VCaP (cell line): ENCODE results near the gene PLXNA2.

Source experiments
- H3K27ac ChIP-seq: fragments of 450-650 bp; 2 replicates; pipeline ENCODE4 v1.5.1; 2017
- CTCF ChIP-seq: fragments of 450-650 bp; conservative IDR thresholded peaks from 2 replicates; pipeline ENCODE4 v1.5.1; 2017; ENCODE audit warnings: mild to moderate bottlenecking, moderate library complexity

PLXNA2 gene

GRCh38 chr1:208247696-208248095 lies 3.5 kb upstream of the PLXNA2 start:
- no peak for TF ChIP-seq CTCF
- no peak overlapping the region for H3K27ac ChIP-seq

- H3K27ac ChIP-seq, result peak overlapping the region; percentile 92
- TF ChIP-seq CTCF, result peak; percentile 82
These were observed 1.1 kb upstream of the PLXNA2 start for GRCh38 chr1:208245185-208245705.

GRCh38 chr1:208243527-208243966 lies 637 bp downstream of the PLXNA2 start:
- H3K27ac ChIP-seq, result peak overlapping the region; percentile 92
- TF ChIP-seq CTCF, result no peak

GRCh38 chr1:208242941-208243526 lies 1.1 kb downstream of the PLXNA2 start:
- TF ChIP-seq CTCF, result peak; percentile 38
- peak overlapping the region; percentile 92 for H3K27ac ChIP-seq

GRCh38 chr1:208242146-208242545 lies 2.0 kb downstream of the PLXNA2 start:
- TF ChIP-seq CTCF, result no peak

GRCh38 chr1:208241512-208241911 lies 2.7 kb downstream of the PLXNA2 start:
- TF ChIP-seq CTCF, result no peak
- H3K27ac ChIP-seq, result no peak overlapping the region

More at GRCh38 chr1:208242146-208242545, 2.0 kb downstream of the PLXNA2 start:
- H3K27ac ChIP-seq, result no peak overlapping the region

- TF ChIP-seq CTCF, result no peak
- no peak overlapping the region for H3K27ac ChIP-seq
These were observed 3.4 kb downstream of the PLXNA2 start for GRCh38 chr1:208240662-208241355.
